ENCODE data around the gene ERCC8. TPM values are rescaled to one million over a fixed set of nuclear protein-coding genes. Genes with fewer than 3 reads are reported as not detected.

The ERCC8 gene
- total and polyA plus RNA-seq, 2 experiments from 2014 or later: 21.6 to 53.9 TPM

GRCh38 chr5:60980511-60980910, 35.6 kb upstream of the ERCC8 start:
- Histone ChIP-seq H2AFZ (no peak overlapping the region), H3K79me2 (replicated peaks; ENCODE audit: insufficient read depth) (peaks cover 14% of the 10 kb centered on the region), H3K9me2 (ENCODE audit: insufficient read depth) (0 out of 2 replicates have a peak, but pooled peaks cover 9% of the 10 kb centered on the region), H4K20me1 (replicated peaks; ENCODE audit: insufficient read depth) (no peaks in the 10 kb centered on the region), H3K27ac (ENCODE audit: low read depth) (no peak overlapping the region), H3K27me3 (ENCODE audit: insufficient read depth) (no peaks in the 10 kb centered on the region), H3K4me1 (ENCODE audit: insufficient read depth) (no peaks in the 10 kb centered on the region), H3K36me3 (ENCODE audit: insufficient read depth) (no peaks in the 10 kb centered on the region), H3K4me2 (no peak overlapping the region), H3F3A (replicated peaks; ENCODE audit: low read depth) (no peaks in the 10 kb centered on the region), H3K4me3 (no peak overlapping the region)
- ATAC-seq (no peak), DNase-seq (ENCODE audit: low spot score) (no peak)
- TF ChIP-seq REST (IDR thresholded peaks at IDR 0.05; ENCODE audit: unreplicated experiment) (no peak), ZNF114 (CRISPR knock-in tag; IDR thresholded peaks at IDR 0.05) (no peak), STAT1 (IDR thresholded peaks at IDR 0.05; ENCODE audit: unreplicated experiment) (no peak), POLR2AphosphoS5 (IDR thresholded peaks at IDR 0.05; ENCODE audit: low read depth) (no peak), JUNB (IDR thresholded peaks at IDR 0.05; ENCODE audit: unreplicated experiment) (no peak), ZNF462 (CRISPR knock-in tag; IDR thresholded peaks at IDR 0.05) (no peak), EZH2 (IDR thresholded peaks at IDR 0.05; ENCODE audit: low read depth, unreplicated experiment) (no peak), NANOG (IDR thresholded peaks at IDR 0.05; ENCODE audit: borderline replicate concordance) (no peak), ZNF331 (CRISPR knock-in tag; IDR thresholded peaks at IDR 0.05; ENCODE audit: low read depth) (no peak)
- Mint-ChIP-seq H3K27ac (no peak overlapping the region), H3K27me3 (ENCODE audit: insufficient read depth, low read depth, poor library complexity) (no peaks in the 10 kb centered on the region), H3K4me1 (no peaks in the 10 kb centered on the region), H3K36me3 (ENCODE audit: low read depth) (peaks cover 25% of the 10 kb centered on the region), H3K4me3 (no peak overlapping the region), H3K9me3 (peaks cover 39% of the 10 kb centered on the region)

Measured in GM23338 (cell line).